ENCODE results near the gene SH3RF3.

The SH3RF3 gene

DNA sequence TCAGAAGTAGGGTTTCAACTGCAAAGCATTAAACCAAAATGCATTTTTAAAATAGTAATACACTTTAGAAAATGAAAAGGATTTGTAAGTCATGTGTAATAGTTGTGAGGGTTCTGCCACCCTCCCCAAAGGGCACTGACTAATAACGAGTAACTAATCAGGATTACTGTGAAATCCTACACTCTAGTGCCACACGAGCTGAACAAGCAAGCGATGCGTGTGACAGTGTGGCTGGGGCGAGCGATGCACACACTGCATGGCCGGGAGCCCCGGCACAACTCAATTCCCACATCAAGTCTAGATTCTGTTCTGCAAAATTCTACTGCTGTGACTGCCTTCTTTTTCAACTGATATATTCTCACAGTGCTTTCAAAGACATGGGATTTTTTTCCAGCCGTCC, 328.4 kb downstream of the SH3RF3 start:
- DNase-seq (ENCODE audit: low read depth) = no peak
- TF ChIP-seq, protein P1, sequence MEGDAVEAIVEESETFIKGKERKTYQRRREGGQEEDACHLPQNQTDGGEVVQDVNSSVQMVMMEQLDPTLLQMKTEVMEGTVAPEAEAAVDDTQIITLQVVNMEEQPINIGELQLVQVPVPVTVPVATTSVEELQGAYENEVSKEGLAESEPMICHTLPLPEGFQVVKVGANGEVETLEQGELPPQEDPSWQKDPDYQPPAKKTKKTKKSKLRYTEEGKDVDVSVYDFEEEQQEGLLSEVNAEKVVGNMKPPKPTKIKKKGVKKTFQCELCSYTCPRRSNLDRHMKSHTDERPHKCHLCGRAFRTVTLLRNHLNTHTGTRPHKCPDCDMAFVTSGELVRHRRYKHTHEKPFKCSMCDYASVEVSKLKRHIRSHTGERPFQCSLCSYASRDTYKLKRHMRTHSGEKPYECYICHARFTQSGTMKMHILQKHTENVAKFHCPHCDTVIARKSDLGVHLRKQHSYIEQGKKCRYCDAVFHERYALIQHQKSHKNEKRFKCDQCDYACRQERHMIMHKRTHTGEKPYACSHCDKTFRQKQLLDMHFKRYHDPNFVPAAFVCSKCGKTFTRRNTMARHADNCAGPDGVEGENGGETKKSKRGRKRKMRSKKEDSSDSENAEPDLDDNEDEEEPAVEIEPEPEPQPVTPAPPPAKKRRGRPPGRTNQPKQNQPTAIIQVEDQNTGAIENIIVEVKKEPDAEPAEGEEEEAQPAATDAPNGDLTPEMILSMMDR (IDR thresholded peaks at IDR 0.05; ENCODE audit: low read length, missing control alignments) = no peak
- no peak overlapping the region for H3K4me3 ChIP-seq (replicated peaks; ENCODE audit: low read depth, low read length)

DNA sequence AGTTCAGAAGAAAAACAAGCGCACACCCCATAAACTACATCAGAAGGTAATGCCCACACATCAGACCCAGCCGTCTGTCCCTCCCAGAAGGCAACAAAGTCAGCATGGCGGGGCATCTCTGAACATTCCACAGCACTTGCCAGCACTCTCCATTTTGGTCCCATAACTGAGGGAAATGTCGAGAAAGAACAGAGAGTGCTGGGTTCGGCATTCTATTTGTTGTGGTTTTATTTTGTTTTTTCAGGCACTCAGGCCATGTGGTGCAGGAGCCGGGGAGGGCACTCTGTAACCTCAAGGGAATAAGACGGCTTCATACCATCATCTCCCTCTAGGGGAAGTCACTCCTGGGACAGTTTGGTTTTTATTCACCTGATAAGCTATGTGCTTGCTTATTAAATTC, 328.8 kb downstream of the SH3RF3 start:
- no peak for DNase-seq (ENCODE audit: low read depth)
- no peak overlapping the region for H3K4me3 ChIP-seq (replicated peaks; ENCODE audit: low read depth, low read length)
- TF ChIP-seq, protein P1 (IDR thresholded peaks at IDR 0.05; ENCODE audit: low read length, missing control alignments) = peak; percentile 2

DNA sequence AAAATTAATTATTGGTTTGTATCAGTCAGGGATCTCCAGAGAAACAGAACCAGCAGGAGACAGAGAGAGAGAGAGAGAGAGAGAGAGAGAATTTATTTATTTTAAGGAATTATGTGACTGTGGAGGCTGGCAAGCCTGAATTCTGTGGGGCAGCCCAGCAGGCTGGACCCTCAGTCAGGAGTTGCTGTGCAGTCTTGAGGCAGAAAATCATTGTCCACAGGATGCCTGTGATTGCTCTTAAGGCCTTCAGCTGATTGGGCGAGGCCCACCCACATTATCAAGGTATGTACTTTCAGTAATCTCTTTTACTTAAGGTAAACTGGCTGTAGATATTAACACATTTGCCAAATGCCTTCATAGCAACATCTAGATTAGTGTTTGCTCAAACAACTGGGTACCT, 329.5 kb downstream of the SH3RF3 start:
- no peak overlapping the region for H3K4me3 ChIP-seq (replicated peaks; ENCODE audit: low read depth, low read length)
- DNase-seq (ENCODE audit: low read depth) = no peak
- TF ChIP-seq, protein P1 (IDR thresholded peaks at IDR 0.05; ENCODE audit: low read length, missing control alignments) = no peak

DNA sequence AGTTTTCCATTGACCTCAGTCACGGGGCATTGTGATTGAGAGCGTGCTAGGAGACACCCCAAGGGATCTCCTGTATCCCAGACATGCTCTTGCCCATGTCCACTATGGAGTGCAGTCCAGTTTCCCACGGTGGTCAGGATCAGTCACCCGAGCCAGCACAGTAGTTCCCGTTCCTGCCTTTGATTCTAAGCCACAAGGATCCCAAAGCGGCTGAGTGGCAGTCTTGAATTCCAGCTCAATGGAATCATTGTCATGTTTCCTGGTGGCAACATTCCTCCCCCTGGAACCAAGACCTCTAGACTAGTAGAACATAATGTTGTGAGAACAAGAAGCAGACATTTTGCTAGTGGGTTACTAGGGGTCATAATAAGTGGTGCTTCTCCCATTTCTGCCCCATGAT, 330.5 kb downstream of the SH3RF3 start:
- DNase-seq (ENCODE audit: low read depth) = no peak
- TF ChIP-seq, protein P1 (IDR thresholded peaks at IDR 0.05; ENCODE audit: low read length, missing control alignments) = no peak
- H3K4me3 ChIP-seq (replicated peaks; ENCODE audit: low read depth, low read length) = no peak overlapping the region

DNA sequence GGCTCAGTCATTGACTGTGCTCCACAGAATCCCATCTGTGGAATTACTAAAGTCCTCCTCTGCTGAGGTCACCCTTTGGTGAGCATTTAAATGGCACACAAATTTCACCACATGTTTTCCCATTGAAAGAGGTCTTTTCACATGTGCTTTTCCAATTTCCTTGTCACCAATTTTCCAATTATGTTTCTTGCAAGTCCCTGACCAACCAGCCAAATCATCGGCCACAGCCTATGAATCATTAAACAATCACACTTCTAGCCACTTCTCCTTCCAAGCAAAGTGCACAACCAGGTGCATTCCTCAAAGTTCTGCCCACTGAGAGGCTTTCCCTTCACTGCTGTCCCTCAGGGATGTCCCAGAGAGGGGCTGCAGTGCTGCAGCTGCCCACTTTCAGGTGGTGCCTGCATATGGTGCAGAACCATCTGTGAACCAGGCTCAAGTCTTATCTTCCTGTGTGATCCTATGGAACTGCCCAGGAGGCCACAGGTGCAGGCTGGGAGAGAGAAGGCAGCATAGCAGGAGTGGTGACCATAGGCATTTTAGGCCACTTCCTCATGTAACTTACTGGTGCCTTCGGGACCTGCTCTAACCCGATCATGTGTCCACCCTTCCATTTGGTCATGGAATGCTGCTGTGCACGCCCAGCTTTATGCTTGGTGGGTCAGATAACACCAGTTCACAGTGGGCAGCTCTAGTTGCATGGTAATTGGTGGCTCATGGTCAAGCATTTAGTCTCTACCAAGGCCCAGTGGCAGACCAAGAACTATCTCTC, 331.7 kb downstream of the SH3RF3 start:
- TF ChIP-seq, protein P1 (IDR thresholded peaks at IDR 0.05; ENCODE audit: low read length, missing control alignments) = no peak
- no peak for DNase-seq (ENCODE audit: low read depth)
- H3K4me3 ChIP-seq (replicated peaks; ENCODE audit: low read depth, low read length) = no peak overlapping the region

DNA sequence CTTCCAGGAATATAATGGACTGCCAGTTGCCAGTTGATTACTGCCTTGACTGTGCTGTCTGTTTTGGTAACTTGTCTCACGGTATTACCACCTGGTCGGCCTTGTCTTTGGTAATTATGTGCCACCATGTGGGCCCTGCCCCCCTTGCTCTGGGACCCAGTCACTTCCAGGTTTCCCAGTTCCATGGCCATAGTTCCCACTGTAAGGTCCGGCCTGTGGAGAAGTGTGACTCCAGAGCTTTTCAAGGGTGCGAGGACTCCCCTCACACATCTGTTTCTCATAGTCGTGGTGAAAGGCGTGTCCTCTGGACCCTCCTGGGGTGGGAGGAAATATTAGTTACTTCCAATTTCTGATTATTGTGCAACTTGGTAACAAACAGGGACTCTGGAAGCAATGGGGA, 334.2 kb downstream of the SH3RF3 start:
- TF ChIP-seq, protein P1 (IDR thresholded peaks at IDR 0.05; ENCODE audit: low read length, missing control alignments) = no peak
- DNase-seq (ENCODE audit: low read depth) = no peak
- H3K4me3 ChIP-seq (replicated peaks; ENCODE audit: low read depth, low read length) = no peak overlapping the region

DNA sequence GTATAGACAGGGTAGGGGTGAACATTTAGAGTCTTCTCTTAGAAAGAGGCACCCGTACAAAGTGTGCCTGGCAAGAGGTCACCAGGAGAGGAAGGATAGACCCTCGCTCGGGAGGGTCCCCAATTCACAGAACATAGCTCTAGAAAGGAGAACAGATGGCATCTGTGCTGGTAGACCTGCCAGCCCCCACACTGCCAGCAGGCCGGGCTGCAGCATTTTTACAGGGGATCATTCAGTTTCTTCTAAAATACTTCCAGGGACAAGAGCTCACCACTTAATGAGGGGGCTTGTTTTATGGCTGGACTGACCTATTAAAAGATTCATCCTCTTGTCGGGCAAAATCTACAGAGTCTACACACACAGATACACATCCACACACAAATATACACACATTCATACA, 334.9 kb downstream of the SH3RF3 start:
- TF ChIP-seq, protein P1 (IDR thresholded peaks at IDR 0.05; ENCODE audit: low read length, missing control alignments) = no peak
- H3K4me3 ChIP-seq (replicated peaks; ENCODE audit: low read depth, low read length) = no peak overlapping the region
- DNase-seq (ENCODE audit: low read depth) = no peak
